Lower leg skin (tissue), 3 donors: Measurements from ENCODE around the gene MGST3.

ENCODE experiments used
- CTCF ChIP-seq, 3 donors: fragments of 450-650 bp; IDR thresholded peaks; one replicate each; pipeline ENCODE4 v1.5.1; 2016; ENCODE audit warnings: antibody characterized with exemption in 3 of 3, mild to moderate bottlenecking in 3 of 3, moderate library complexity in 2 of 3
- POLR2A ChIP-seq, 2 donors: fragments of 450-650 bp; IDR thresholded peaks; one replicate each; pipeline ENCODE4 v1.6.1; 2016 to 2017; ENCODE audit warnings: antibody characterized with exemption in 2 of 2, mild to moderate bottlenecking in 1 of 2, moderate library complexity in 1 of 2

- no peak for TF ChIP-seq CTCF (IDR thresholded peaks at IDR 0.05)
- TF ChIP-seq POLR2A (IDR thresholded peaks at IDR 0.05), result no peak
These were observed 11.3 kb upstream of the MGST3 start for GRCh38 chr1:165619647-165620151.
